ENCODE measurements around the gene DCST1. TPM values are rescaled to one million over a fixed set of nuclear protein-coding genes. Genes with fewer than 3 reads are reported as not detected.

The DCST1 gene
- total and polyA plus RNA-seq, 2 donors (not counting 3 experiments of a cell fraction or from before 2014, with no cell fraction given): not detected

- intact Hi-C loops (cut with micrococcal nuclease) (loop anchor here (5.0 kb wide), 1 partner anchor 462 kb away; the partner anchor contains the start of gene UBE2Q1), dilution Hi-C loops (cut with MboI; ENCODE audit: extremely low pct_ligation_motif_present, low sequenced_read_pairs) (no loop called here)
- Histone ChIP-seq H3K79me2 (ENCODE audit: control insufficient read depth, insufficient read depth, low read length) (no peaks in the 10 kb centered on the region), H3K4me1 (ENCODE audit: control insufficient read depth, extremely low read depth, insufficient read depth, low read length) (peaks cover 9% of the 10 kb centered on the region), H3K9me3 (replicated peaks; ENCODE audit: control insufficient read depth, insufficient read depth, low read length) (no peaks in the 10 kb centered on the region), H2AFZ (ENCODE audit: low read depth, low read length) (no peak overlapping the region), H3K27ac (ENCODE audit: insufficient read depth, low read depth, low read length) (no peak overlapping the region), H3K27me3 (ENCODE audit: control insufficient read depth in 2 of 2, insufficient read depth in 2 of 2, low read length in 2 of 2) (no peaks in the 10 kb centered on the region), H3K9me1 (replicated peaks; ENCODE audit: control insufficient read depth, extremely low read depth, insufficient read depth, low read length) (no peaks in the 10 kb centered on the region), H3K4me3 (replicated peaks in 1 of 3; ENCODE audit: insufficient read depth in 1 of 3, low read depth in 1 of 3, low read length in 3 of 3) (no peak overlapping the region), H3K36me3 (ENCODE audit: control insufficient read depth in 2 of 2, extremely low read depth in 1 of 2, insufficient read depth in 2 of 2, low read length in 2 of 2) (peaks cover 0 to 18% of the 10 kb centered on the region in 2 experiments), H4K20me1 (replicated peaks; ENCODE audit: control insufficient read depth, extremely low read depth, insufficient read depth, low read length) (no peaks in the 10 kb centered on the region), H3K4me2 (ENCODE audit: insufficient read depth, low read length) (no peak overlapping the region), H3K9ac (replicated peaks; ENCODE audit: extremely low read depth, insufficient read depth, low read length) (no peak overlapping the region)
- POLR2A ChIA-PET: interaction anchor here (0.6 kb wide), 1 partner anchor 9 kb away, joined by 6 read pairs; no protein-coding TSS in a partner anchor
- FAIRE-seq (no peak), DNase-seq (ENCODE audit: low read depth, low spot score) (no peak)
- TF ChIP-seq MYC (IDR thresholded peaks at IDR 0.05; ENCODE audit: low read depth, low read length) (no peak), EZH2 (IDR thresholded peaks at IDR 0.05; ENCODE audit: borderline replicate concordance, low read depth, low read length, severe bottlenecking) (no peak), CTCF (IDR thresholded peaks at IDR 0.05; ENCODE audit: extremely low read depth in 1 of 2, insufficient read depth in 1 of 2, low read depth in 1 of 2, low read length in 2 of 2) (no peak), FOS (IDR thresholded peaks at IDR 0.05; ENCODE audit: borderline replicate concordance, insufficient read depth, low read length) (no peak), POLR2AphosphoS5 (IDR thresholded peaks at IDR 0.05; ENCODE audit: insufficient read depth, low read depth, low read length) (no peak), JUN (IDR thresholded peaks at IDR 0.05; ENCODE audit: borderline replicate concordance, insufficient read depth, insufficient read length, low read depth) (no peak), POLR2A (IDR thresholded peaks at IDR 0.05; ENCODE audit: low read depth, low read length) (no peak), GATA2 (IDR thresholded peaks at IDR 0.05; ENCODE audit: insufficient read depth, insufficient read length, low read depth, low read length) (no peak), MAX (IDR thresholded peaks at IDR 0.05; ENCODE audit: insufficient read depth, insufficient read length) (no peak)
- CTCF ChIA-PET: interaction anchor here (1.1 to 2.4 kb wide), 8 partner anchors 19 to 460 kb away, joined by 3 to 16 read pairs (median 4); partner anchors contain the start of genes LENEP and PMVK
- BruUV-seq (replicated peaks): no TSS peak
Observed at GRCh38 chr1:155019377-155020245, 14.0 kb upstream of the DCST1 start.
